ENCODE data around the gene TTC38.
"Not testable (repeated sequence)": the region's sequence is repeated elsewhere in the genome, so short reads cannot be mapped to it uniquely, and the experiment has no call there.

TTC38 gene

GRCh38 chr22:46296257-46297150 lies 28.7 kb downstream of the TTC38 start, which contains the start of gene GTSE1:
TSS of gene GTSE1 (plus strand) at chr22:46296870. CDS start at chr22:46297401, 531 bp downstream.
- peak; percentile 100 for DNase-seq (ENCODE audit: low spot score)

GRCh38 chr22:46297151-46297812 lies 29.5 kb downstream of the TTC38 start:
- peak; percentile 52 for DNase-seq (ENCODE audit: low spot score)

DNA sequence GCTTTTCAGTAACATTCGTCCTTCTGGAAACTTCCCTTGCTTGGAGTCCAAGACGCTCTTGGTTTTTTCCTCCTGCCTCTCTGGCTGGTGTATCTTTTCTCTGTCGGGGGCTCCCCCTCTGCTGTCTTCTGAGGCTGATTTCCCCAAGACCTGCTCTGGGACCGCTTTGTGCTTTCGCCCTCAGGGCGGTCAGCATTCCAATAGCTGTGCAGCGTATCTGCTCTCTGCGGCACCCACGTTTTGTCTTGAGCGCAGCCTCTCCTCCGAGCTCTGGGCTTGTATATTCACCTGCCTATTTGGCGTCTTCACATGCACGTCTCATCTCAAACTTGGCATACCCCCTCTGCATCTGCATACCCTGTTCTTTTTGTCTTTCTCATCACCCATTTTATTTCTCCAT lies 31.3 kb downstream of the TTC38 start:
- no peak for DNase-seq (ENCODE audit: low spot score)

- no peak for DNase-seq (ENCODE audit: low spot score)
These were observed 32.7 kb downstream of the TTC38 start for GRCh38 chr22:46300491-46300890.

- DNase-seq (ENCODE audit: low spot score), result peak; percentile 58
These were observed 35.6 kb downstream of the TTC38 start for GRCh38 chr22:46303347-46303965.

GRCh38 chr22:46308283-46308988 lies 40.6 kb downstream of the TTC38 start:
- DNase-seq (ENCODE audit: low spot score), result no peak

GRCh38 chr22:46309526-46310085 lies 41.8 kb downstream of the TTC38 start:
- no peak for DNase-seq (ENCODE audit: low spot score)

- DNase-seq (ENCODE audit: low spot score), result no peak
These were observed 44.2 kb downstream of the TTC38 start for GRCh38 chr22:46312056-46312455.

DNA sequence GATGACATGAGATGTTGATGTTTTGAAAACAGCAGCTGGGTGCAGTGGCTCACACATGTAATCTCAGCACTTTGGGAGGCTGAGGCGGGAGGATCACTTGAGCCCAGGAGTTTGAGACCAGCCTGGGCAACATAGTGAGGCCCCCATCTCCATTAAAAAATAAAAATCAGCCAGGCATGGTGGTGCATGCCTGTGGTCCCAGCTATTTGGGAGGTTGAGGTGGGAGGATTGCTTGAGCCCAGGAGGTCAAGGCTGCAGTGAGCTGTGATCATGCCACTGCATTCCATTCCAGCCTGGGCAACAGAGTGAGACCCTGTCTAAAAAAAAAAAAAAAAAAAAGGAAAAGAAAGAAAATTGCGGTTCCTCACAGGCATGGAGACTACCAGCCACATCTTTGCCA lies 45.0 kb downstream of the TTC38 start:
- not testable (repeated sequence) for DNase-seq (ENCODE audit: low spot score)

- no peak for DNase-seq (ENCODE audit: low spot score)
These were observed 48.2 kb downstream of the TTC38 start for GRCh38 chr22:46315976-46316375.

DNA sequence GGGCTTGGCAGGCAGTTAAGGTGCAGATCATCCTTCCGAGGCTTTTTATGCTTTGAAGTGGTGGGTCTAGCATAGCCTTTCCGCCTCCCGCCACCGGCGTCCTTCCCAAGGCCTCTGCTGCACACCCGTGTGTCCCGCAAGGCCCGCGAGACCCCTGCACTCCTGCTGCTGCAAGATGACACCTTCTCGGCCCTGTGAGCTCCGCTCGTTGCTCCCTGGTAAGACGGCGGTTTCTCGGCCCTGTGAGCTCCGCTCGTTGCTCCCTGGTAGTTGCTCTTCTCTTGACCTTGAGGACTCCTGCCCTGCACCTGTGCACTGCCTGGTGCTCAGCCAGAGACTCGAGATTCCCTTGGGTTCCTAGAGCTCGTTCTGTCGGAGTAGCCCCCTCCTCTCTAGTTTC lies 49.8 kb downstream of the TTC38 start:
- DNase-seq (ENCODE audit: low spot score), result no peak

GRCh38 chr22:46318576-46318975 lies 50.8 kb downstream of the TTC38 start:
- DNase-seq (ENCODE audit: low spot score), result no peak

GRCh38 chr22:46319319-46319718 lies 51.5 kb downstream of the TTC38 start:
- DNase-seq (ENCODE audit: low spot score), result no peak

- no peak for DNase-seq (ENCODE audit: low spot score)
These were observed 52.4 kb downstream of the TTC38 start for GRCh38 chr22:46320166-46320710.

DNA sequence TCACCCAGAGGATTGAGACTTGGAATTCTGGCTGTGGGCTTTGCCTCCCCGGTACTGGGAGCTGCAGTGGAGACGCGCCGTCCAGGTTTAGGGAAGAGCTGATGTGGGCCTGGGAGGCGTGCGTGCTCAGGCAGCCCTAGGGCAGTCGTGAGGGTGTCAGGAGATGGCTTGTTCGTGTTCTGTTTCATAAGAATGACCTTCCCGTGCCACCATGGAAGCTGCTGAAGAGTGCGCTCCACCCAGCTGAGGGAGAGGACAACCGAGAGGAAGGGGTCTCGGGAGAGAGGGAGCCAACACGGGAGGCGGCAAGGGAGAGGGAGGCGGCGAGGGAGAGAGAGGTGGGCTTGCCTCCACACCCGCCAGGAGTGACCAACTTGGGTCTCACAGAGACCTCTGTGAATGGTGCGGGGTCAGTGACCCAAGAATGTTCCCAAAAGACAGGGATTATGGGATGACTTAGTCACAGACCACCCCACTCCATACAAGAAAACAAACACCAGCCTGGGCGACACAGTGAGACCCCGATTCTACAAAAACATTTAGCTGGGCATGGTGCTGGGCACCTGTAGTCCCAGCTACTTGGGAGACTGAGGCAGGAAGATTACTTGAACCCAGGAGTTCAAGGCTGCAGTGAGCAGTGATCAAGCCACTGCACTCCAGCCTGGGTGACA lies 53.0 kb downstream of the TTC38 start:
- DNase-seq (ENCODE audit: low spot score), result no peak

DNA sequence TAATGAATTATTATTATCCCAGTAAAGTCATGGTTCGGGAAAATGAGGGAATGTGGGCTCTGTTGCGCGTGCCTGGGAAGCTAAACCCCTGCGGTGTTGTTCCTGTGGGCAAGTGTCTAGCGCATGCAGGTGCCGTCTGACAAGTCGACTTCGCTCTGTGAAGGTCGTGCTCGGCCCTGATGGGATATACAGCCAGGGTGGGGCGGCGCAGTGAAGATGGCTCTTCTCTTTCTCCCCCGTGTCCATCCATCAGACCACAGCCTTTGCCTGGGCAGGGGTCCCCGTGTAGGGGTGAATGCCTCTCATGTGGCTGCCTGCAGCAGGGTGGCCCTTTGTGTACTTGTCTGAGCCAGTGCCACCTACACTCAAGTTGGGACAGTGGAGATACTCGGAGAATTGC lies 54.9 kb downstream of the TTC38 start:
- no peak for DNase-seq (ENCODE audit: low spot score)

DNA sequence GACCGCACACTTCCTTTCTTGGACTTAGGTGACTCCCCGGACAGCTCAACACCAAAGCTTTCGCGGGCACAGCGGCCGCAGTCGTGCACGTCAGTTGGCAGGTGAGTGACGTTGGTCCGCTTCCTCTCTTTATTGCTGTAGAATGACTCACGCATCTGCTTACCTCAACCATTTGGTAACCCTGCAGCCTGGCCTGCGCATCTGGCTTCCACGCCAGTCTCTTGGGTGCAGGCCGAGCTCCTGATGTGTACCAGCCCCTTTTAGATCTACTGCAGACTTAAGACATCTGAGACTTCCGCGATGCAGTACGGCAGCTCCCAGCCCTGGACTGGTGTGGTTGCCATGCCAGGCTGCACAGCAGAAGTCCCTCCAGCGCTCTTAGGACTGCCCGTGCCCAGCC lies 55.4 kb downstream of the TTC38 start:
- no peak for DNase-seq (ENCODE audit: low spot score)

- no peak for DNase-seq (ENCODE audit: low spot score)
These were observed 58.4 kb downstream of the TTC38 start for GRCh38 chr22:46326066-46326680.

DNA sequence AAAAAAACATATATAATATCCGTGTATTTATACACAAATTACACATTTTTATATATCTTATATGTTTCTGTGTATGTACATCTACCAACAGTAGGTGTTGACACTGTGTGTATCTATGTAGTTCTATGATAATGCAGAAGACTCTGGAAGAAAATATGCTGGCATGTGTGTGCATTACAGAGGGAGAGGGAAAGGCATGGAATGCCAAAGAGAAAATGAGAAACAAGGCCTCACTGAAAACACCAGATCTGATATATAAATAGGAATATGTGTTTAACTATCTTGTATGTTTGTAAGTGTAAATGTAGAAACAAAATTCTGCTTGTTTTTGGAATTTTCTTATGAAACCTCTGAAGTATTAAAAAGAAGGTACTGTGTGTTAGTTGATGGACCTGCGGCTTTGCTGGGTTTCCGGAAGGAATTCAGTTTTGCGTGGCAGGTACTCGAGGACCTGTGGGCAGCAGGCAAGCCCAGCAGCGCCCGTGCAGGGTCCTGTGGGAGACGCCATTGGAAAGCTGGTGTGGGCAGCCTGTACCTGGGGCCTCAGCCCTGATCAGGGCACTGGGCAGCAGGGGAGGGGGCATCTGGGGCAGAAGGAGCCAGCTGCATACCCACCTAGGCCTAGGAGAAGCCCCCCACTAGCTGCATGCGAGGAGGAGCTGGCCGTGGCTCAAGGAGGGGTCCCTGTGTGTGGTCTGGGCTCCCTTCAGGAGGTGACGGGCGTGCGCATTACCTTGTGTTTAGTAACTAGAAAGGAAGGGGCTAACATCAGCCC lies 60.1 kb downstream of the TTC38 start:
- DNase-seq (ENCODE audit: low spot score), result no peak

DNA sequence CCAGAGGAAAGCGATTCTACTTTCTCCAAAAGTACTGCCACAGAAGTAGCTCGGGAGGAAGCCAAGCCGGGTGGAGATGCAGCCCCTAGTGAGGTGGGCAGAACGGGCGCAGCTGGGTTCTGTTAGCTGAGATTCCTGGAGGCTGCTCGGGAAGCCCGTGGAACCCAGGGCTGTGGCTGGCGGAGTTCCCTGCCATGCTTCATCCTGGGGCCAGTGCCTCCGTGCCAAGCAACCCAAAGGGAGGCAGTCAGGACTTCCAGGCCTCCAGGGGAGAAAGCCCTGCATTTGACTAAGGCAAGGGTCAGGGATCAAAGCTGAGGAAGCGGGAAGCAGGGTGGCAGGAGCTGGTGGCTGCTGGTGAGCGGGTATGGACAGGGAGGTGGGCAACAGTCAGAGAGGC lies 61.0 kb downstream of the TTC38 start:
- DNase-seq (ENCODE audit: low spot score), result no peak

Measured in AG20443 (cell line).